ENCODE results near the gene SLC38A3.

SLC38A3 gene

DNA sequence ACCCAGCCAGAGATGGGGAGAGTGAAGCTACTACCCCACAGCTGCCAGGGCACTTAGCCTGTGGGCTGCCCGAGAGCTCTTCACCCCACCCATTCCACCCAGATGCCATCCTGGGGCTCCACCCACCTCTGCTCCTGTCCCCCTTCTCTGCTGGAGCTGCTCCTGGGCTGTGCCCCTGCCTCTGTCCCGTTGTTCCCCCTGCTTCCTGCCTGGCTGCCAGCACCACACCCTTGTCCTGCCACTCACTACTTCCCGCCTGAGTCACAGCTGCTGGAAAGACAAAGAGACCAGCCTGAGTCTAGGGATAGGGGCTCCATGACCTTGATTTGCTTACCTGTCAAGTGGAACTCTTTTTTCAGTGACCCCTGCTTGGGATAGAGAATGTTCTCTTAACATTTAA is 43.3 kb downstream of the SLC38A3 start:
- no peak for DNase-seq (ENCODE audit: low read depth)
- no peak overlapping the region for H3K4me3 ChIP-seq (ENCODE audit: low read depth, low read length)
- TF ChIP-seq, protein P1, sequence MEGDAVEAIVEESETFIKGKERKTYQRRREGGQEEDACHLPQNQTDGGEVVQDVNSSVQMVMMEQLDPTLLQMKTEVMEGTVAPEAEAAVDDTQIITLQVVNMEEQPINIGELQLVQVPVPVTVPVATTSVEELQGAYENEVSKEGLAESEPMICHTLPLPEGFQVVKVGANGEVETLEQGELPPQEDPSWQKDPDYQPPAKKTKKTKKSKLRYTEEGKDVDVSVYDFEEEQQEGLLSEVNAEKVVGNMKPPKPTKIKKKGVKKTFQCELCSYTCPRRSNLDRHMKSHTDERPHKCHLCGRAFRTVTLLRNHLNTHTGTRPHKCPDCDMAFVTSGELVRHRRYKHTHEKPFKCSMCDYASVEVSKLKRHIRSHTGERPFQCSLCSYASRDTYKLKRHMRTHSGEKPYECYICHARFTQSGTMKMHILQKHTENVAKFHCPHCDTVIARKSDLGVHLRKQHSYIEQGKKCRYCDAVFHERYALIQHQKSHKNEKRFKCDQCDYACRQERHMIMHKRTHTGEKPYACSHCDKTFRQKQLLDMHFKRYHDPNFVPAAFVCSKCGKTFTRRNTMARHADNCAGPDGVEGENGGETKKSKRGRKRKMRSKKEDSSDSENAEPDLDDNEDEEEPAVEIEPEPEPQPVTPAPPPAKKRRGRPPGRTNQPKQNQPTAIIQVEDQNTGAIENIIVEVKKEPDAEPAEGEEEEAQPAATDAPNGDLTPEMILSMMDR (conservative IDR thresholded peaks at IDR 0.05; ENCODE audit: low read depth, low read length): no peak

DNA sequence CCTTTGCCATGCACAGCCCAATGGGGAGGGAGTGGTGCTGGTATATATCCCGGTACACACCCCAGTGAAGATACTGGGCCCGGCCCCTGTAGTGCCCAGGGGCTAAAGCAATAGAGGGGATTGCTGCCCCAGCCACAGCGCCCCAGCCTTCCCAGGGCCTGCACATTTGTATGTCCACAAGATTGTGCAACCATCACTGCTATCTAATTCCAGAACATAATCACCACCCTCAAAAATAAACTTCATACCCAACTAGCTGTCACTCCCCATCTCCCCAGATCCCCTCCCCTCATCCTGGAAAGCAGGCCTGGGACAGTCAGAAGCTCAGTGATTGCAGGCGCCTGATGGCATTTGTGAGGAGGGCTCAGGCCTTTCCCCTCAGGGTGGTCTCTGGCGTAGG is 44.4 kb downstream of the SLC38A3 start:
- TF ChIP-seq, protein P1 (conservative IDR thresholded peaks at IDR 0.05; ENCODE audit: low read depth, low read length): no peak
- no peak overlapping the region for H3K4me3 ChIP-seq (ENCODE audit: low read depth, low read length)
- DNase-seq (ENCODE audit: low read depth): no peak

DNA sequence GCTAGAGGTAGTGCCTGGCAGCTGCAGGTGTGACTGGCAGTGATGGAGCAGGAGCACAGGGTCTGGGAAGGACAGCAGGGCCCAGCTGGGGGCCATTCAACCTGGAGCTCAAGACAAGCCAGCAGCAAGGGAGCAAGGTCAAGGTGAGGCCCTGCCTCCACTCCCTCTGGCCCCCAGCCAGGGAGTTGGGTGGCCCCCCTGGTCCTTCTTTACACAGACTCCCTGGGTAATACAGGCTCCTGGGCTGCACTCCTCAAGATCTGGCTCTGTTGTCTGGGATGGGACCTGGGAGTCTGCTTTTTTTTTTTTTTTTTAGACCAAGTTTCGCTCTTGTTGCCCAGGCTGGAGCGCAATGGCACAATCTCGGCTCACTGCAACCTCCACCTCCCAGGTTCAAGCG is 45.4 kb downstream of the SLC38A3 start:
- TF ChIP-seq, protein P1 (conservative IDR thresholded peaks at IDR 0.05; ENCODE audit: low read depth, low read length): no peak
- DNase-seq (ENCODE audit: low read depth): no peak
- no peak overlapping the region for H3K4me3 ChIP-seq (ENCODE audit: low read depth, low read length)

DNA sequence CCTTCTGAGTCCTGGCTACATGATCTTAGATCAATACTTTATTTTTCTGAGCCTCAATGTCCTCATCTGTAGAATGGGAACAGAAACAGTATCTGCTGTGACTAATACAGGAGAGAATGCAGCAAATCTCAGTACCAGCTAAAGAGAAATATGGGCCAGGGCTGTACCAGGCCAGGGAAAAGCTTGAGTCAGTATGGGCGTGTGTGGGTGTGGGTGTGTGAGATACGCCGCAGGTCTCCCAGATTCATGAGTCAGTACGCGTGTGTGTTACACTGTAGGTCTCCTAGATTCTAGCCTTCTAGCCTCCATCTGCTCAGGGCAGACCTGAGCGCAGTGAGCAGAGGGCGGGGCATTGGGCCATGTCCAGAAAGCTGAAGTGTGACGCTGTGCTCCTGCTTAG is 46.1 kb downstream of the SLC38A3 start:
- DNase-seq (ENCODE audit: low read depth): peak; percentile 84
- H3K4me3 ChIP-seq (ENCODE audit: low read depth, low read length): no peak overlapping the region
- TF ChIP-seq, protein P1 (conservative IDR thresholded peaks at IDR 0.05; ENCODE audit: low read depth, low read length): no peak

DNA sequence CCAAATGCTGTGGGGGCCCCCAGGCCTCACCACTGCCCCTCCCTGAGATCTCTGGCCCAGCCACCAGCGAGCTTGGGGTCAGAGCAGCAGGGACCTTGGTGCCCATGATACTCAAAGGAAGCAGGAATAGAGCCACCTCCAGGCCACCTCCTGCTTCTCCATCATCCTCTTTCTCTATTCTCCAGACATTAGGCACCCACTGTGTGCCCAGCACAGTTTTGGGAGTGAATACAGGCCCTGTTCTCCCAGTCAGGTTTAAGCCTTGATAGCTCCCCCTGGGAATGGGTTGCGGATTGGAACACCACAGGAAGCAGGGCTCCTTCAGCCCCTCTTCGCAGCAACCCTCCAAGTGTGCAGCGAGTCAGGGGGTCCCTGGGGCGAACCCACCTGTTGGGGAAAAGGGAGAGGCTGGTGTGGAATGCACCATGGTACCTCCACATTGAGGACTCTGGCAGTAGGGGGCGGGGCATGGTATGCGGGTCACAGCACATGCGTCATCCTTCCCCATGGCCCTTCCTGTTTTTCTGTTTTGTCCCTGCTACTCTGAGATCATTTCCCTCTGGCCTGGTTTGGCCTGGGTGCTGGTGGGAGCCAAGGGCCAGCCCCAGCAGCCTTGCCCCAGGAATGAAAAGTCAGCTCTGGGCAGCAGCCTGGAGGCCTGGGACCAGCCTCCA is 49.6 kb downstream of the SLC38A3 start:
- H3K4me3 ChIP-seq (ENCODE audit: low read depth, low read length): no peak overlapping the region
- TF ChIP-seq, protein P1 (conservative IDR thresholded peaks at IDR 0.05; ENCODE audit: low read depth, low read length): no peak
- peak; percentile 69 for DNase-seq (ENCODE audit: low read depth)

DNA sequence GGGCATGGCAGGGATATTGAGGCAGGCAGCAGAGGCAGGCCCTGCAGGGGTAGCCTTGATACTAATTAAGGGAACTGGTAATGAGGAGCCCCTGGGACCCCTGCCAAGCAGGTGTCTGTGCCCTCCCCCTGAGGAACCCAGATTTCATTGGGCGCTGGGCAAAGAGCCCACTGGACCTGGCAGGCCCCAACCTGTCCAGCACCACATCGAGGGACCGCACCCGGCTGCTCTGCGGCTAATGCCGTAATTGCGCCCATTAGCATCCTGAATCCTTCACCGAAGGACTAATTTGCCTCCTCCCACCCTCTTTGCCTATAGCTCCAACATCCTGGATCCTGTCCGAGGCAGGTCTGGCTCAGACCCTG is 50.2 kb downstream of the SLC38A3 start:
- TF ChIP-seq, protein P1 (conservative IDR thresholded peaks at IDR 0.05; ENCODE audit: low read depth, low read length): no peak
- DNase-seq (ENCODE audit: low read depth): no peak
- H3K4me3 ChIP-seq (ENCODE audit: low read depth, low read length): no peak overlapping the region

All from choroid plexus epithelial cell (primary cell).